Activated naive CD4-positive, alpha-beta T cell treated with anti-CD3 and anti-CD28 coated beads for 36 hours (primary cell): ENCODE measurements around the gene TMEM221. TPM values are rescaled to one million over a fixed set of nuclear protein-coding genes. Genes with fewer than 3 reads are reported as not detected.
"Not testable (repeated sequence)": the region's sequence is repeated elsewhere in the genome, so short reads cannot be mapped to it uniquely, and the experiment has no call there.

ENCODE experiments used
- CTCF ChIA-PET: fragments of 350-600 bp; sonication (Branson Sonifier 250); formaldehyde crosslinking; loops from one replicate; lab custom pipeline; 2021; ENCODE audit warnings: antibody characterized with exemption; lab: Charles Lee
- DNase-seq: peaks from one replicate; pipeline ENCODE4 v3.0.0-alpha.2; 2020
- H3K27ac Mint-ChIP-seq: one replicate; pipeline ENCODE4 v1.8.0; 2021; ENCODE audit warnings: mild to moderate bottlenecking, mixed read lengths
- H3K27me3 Mint-ChIP-seq: one replicate; pipeline ENCODE4 v1.8.0; 2021; ENCODE audit warnings: low read depth, mixed read lengths
- H3K36me3 Mint-ChIP-seq: one replicate; pipeline ENCODE4 v1.8.0; 2021; ENCODE audit warnings: low read depth, mixed read lengths
- H3K4me1 Mint-ChIP-seq: one replicate; pipeline ENCODE4 v1.8.0; 2021; ENCODE audit warnings: low read depth, mixed read lengths
- H3K4me3 Mint-ChIP-seq: one replicate; pipeline ENCODE4 v1.8.0; 2021; ENCODE audit warnings: mild to moderate bottlenecking, moderate library complexity, mixed read lengths
- H3K9me3 Mint-ChIP-seq: one replicate; pipeline ENCODE4 v1.8.0; 2021; ENCODE audit warnings: mixed read lengths
- intact Hi-C: fragments of 100-400 bp; cut with micrococcal nuclease; formaldehyde crosslinking; loops from one replicate; pipeline ENCODE4 v1.15.1; 2023
- total RNA-seq, 2 experiments: library from RNA; stranded (reverse); gene quantifications; one replicate each; pipeline ENCODE4 v1.2.3, GENCODE V29; 2021

The TMEM221 gene
- total RNA-seq, 2 experiments from 2014 or later, result not detected

DNA sequence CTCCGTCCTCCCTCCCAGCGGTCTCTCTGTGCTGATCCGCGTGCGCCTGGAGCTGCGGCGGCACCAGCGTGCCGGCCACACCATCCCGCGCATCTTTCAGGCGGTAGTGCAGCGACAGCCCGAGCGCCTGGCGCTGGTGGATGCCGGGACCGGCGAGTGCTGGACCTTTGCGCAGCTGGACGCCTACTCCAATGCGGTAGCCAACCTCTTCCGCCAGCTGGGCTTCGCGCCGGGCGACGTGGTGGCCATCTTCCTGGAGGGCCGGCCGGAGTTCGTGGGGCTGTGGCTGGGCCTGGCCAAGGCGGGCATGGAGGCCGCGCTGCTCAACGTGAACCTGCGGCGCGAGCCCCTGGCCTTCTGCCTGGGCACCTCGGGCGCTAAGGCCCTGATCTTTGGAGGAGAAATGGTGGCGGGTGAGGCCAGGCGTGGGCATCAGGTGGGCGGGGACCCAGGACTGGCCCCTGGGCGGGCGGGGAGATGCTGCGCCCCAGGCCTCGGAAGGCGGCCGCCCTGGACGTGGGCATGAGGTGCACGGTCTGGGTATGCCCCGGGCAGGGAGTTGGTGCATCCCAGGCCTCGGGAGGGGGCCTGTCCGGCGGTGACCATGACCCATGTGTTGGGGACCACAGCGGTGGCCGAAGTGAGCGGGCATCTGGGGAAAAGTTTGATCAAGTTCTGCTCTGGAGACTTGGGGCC, 38.2 kb upstream of the TMEM221 start:
- H3K27me3 Mint-ChIP-seq, result no peaks in the 10 kb centered on the region
- DNase-seq, result no peak
- no peaks in the 10 kb centered on the region for H3K36me3 Mint-ChIP-seq
- no peak overlapping the region for H3K27ac Mint-ChIP-seq
- intact Hi-C loops, result no loop called here
- H3K4me1 Mint-ChIP-seq, result peaks cover 28% of the 10 kb centered on the region
- CTCF ChIA-PET, result interaction anchor here (1.5 kb wide), 1 partner anchor 87 kb away, joined by 3 read pairs; no protein-coding TSS in a partner anchor
- H3K4me3 Mint-ChIP-seq, result no peak overlapping the region
- no peaks in the 10 kb centered on the region for H3K9me3 Mint-ChIP-seq

DNA sequence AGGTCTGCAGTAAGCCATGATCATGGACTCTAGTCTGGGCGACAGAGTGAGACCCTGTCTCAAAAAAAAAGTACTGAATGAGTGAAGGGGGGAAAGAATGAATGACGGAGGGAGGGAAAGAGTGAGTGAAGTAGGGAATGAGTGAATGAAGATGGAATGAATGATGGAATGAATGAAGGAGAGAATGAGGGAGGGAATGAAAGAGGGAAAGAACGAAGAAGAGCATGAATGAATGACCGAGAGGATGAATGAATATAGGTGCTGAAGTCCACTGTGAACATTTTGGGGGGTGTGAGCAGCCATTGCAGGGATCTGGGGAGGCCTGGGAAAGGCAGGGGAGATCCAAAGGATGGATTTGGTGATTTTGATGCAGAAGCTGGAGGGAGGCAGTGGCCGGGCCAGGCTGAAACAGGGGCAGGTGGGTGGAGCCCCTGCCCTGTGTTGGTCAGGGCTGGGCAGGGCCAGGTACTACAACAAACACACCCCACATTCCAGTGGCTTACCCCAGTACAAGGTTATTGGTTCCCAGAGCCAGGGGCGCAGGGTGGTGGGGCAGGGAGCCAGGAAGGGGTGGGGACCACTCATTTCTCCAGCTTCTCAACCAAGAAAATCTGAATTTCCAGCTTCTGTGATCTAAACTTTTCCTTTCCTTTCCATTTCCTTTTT, 36.2 kb upstream of the TMEM221 start:
- Mint-ChIP-seq H3K4me1 (peaks cover 20% of the 10 kb centered on the region), H3K36me3 (no peaks in the 10 kb centered on the region), H3K27me3 (no peaks in the 10 kb centered on the region), H3K27ac (no peak overlapping the region), H3K4me3 (no peak overlapping the region), H3K9me3 (no peaks in the 10 kb centered on the region)
- CTCF ChIA-PET, result no interaction called here
- no peak for DNase-seq
- intact Hi-C loops, result no loop called here

DNA sequence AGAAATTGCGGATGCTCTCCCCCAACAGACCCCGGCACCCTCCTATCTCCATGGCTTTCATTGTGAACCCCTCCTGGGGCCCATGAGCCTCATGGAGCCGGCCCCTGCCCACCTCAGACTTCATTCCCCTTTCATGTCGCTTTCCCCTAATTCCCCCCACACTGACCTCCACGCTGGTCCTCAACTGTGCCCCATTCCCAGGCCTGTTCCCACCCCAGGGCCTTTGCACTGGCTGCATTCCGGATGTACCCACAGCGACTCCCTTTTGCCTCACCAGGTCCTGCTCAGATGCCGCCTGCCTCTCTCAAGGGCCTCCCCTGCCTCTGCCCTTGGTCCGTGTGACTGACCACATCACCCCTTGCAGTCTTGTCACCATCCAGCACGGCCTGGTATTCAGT, 35.1 kb upstream of the TMEM221 start:
- H3K4me1 Mint-ChIP-seq, result peaks cover 10% of the 10 kb centered on the region
- intact Hi-C loops, result no loop called here
- CTCF ChIA-PET, result no interaction called here
- H3K4me3 Mint-ChIP-seq, result no peak overlapping the region
- H3K36me3 Mint-ChIP-seq, result no peaks in the 10 kb centered on the region
- no peaks in the 10 kb centered on the region for H3K9me3 Mint-ChIP-seq
- no peak for DNase-seq
- no peaks in the 10 kb centered on the region for H3K27me3 Mint-ChIP-seq
- no peak overlapping the region for H3K27ac Mint-ChIP-seq

DNA sequence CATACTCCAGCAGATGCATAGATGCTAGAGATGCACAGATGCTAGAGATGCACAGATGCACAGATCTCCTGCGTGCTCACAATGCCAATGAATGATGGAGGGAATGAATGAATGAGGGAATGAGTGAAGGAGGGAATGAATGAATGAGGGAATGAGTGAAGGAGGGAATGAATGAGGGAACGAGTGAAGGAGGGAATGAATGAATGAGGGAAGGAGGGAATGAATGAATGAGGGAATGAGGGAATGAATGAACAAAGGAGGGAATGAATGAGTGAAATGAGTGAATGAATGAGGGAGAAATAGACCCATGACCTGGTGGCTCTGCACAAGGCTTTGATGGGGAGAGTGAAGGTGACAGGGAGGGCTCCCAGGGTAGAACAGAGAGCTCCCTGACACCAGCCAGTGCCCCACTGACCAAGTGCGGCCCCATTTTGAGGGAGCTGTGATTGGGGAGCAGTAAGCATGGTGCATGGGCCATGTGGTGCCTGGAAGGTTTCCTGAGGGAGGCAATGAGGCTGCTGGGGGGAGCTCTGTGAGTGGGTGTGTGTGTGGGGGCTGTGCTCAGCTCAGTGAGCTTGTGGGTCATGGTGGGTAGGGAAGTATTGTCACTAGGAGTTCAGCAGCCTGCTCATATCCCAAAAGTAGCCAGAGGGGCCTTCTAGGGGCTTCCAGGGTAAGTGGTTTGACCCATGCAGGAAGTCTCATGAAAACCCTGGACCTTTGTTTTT, 34.6 kb upstream of the TMEM221 start:
- Mint-ChIP-seq H3K9me3 (no peaks in the 10 kb centered on the region), H3K4me1 (peaks cover 4% of the 10 kb centered on the region)

DNA sequence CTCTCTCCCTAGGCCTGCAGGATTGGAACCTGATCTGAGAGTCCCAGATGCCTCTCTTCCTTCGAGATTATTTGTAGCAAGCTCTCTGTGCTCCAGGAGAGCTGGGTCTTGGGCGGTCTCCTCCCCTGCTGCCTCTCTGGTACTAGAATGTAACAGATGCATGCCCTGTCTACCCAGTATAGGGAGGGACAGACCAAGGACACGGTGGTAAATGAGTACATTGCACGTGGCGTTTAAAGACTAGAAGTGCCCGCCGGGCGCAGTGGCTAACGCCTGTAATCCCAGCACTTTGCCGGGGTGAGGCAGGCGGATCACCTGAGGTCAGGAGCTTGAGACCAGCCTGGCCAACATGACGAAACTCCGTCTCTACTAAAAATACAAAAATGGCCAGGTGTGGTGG, 33.5 kb upstream of the TMEM221 start:
- H3K36me3 Mint-ChIP-seq, result no peaks in the 10 kb centered on the region
- no peak for DNase-seq
- CTCF ChIA-PET, result no interaction called here
- no peak overlapping the region for H3K27ac Mint-ChIP-seq
- no peaks in the 10 kb centered on the region for H3K27me3 Mint-ChIP-seq
- intact Hi-C loops, result no loop called here
- H3K4me1 Mint-ChIP-seq, result no peaks in the 10 kb centered on the region
- H3K9me3 Mint-ChIP-seq, result no peaks in the 10 kb centered on the region
- H3K4me3 Mint-ChIP-seq, result no peak overlapping the region

More for the DNA sequence above, 34.6 kb upstream of the TMEM221 start:
- Mint-ChIP-seq H3K36me3 (no peaks in the 10 kb centered on the region), H3K27ac (no peak overlapping the region), H3K4me3 (no peak overlapping the region), H3K27me3 (no peaks in the 10 kb centered on the region)
- CTCF ChIA-PET, result no interaction called here
- no peak for DNase-seq
- intact Hi-C loops, result no loop called here

DNA sequence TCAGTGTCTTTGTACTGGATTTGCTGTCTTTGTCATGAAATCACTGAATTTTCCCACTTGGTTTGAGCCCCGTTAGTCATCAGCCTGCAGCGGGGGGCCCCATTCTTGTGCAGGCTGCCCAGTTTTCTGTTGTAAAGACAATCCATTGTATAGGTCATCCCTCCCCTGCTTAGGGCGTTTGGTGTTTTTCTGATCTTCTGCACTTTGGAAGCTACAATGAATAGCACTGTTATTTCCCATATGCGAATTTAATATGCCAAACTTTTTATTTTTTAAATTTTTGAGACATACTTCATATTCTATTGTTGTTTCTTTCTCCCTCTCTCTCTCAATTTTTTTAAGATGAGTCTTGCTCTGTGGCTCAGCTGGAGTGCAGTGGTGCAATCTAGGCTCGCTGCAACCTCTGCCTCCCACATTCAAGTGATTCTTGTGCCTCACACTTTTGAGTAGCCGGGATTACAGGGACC, 30.9 kb upstream of the TMEM221 start:
- no peak overlapping the region for H3K4me3 Mint-ChIP-seq

DNA sequence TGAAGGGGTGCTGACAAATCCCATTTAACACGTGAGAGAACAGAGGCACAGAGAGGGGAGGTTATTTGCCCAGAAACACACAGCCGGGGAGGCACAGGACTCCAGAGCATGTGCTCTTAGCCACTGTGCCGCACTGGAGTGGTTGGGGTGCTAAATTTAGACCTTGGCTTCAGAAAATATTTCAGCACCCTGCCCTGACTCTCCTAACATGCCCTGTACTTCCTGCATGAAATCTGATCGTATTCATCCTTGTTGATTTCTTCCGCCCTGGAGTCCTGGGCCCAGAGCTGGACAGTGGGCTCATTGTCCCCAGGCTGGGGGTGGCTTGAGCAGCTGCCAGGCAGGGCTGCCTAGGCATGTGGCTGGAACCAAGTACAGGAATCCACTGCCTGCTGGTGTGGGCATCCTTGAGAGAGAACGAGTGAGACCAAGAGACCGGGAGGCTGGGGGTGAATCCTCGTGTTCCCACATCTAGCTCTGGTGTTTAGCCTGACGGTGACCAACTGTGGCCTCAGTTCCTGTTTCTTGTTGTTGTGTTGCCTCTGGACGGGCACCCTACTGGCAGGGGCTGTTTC, 27.2 kb upstream of the TMEM221 start:
- Mint-ChIP-seq H3K36me3 (no peaks in the 10 kb centered on the region), H3K27me3 (no peaks in the 10 kb centered on the region), H3K4me1 (peaks cover 12% of the 10 kb centered on the region), H3K27ac (no peak overlapping the region), H3K9me3 (no peaks in the 10 kb centered on the region), H3K4me3 (no peak overlapping the region)
- CTCF ChIA-PET, result interaction anchor here (1.1 kb wide), 1 partner anchor 147 kb away, joined by 3 read pairs; no protein-coding TSS in a partner anchor
- no peak for DNase-seq
- intact Hi-C loops, result no loop called here

More for the DNA sequence above, 30.9 kb upstream of the TMEM221 start:
- Mint-ChIP-seq H3K27me3 (no peaks in the 10 kb centered on the region), H3K36me3 (no peaks in the 10 kb centered on the region), H3K4me1 (no peaks in the 10 kb centered on the region), H3K9me3 (no peaks in the 10 kb centered on the region), H3K27ac (no peak overlapping the region)
- CTCF ChIA-PET, result interaction anchor here (0.6 to 3.1 kb wide), 3 partner anchors 15 to 509 kb away, joined by 3 to 13 read pairs (median 5); no protein-coding TSS in a partner anchor
- DNase-seq, result no peak
- intact Hi-C loops, result no loop called here

DNA sequence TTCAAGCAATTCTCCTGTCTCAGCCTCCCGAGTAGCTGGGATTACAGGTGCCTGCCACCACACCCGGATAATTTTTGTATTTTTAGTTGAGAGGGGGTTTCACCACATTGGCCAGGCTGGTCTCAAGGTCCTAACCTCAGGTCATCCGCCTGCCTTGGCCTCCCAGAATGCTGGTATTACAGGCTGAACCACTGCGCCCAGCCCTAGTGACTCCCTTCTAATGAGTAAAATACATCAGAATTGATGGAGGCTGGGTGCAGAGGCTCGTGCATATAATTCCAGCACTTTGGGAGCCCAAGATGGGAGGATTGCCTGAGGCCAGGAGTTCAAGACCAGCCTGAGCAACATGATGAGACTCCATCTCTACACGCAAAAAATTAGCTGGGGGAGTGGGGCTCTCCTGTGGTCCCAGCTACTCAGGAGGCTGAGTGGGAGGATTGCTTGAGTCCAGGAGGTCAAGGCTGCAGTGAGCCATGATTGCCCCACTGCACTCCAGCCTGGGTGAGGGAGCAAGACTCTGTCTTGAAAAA, 26.6 kb upstream of the TMEM221 start:
- H3K36me3 Mint-ChIP-seq, H3K27me3 Mint-ChIP-seq, DNase-seq, H3K27ac Mint-ChIP-seq, H3K9me3 Mint-ChIP-seq, H3K4me3 Mint-ChIP-seq, intact Hi-C loops: not testable (repeated sequence)
- CTCF ChIA-PET, result interaction anchor here (1.1 to 1.3 kb wide), 2 partner anchors 21 to 147 kb away, joined by 3 to 8 read pairs; no protein-coding TSS in a partner anchor
- H3K4me1 Mint-ChIP-seq, result peaks cover 12% of the 10 kb centered on the region

DNA sequence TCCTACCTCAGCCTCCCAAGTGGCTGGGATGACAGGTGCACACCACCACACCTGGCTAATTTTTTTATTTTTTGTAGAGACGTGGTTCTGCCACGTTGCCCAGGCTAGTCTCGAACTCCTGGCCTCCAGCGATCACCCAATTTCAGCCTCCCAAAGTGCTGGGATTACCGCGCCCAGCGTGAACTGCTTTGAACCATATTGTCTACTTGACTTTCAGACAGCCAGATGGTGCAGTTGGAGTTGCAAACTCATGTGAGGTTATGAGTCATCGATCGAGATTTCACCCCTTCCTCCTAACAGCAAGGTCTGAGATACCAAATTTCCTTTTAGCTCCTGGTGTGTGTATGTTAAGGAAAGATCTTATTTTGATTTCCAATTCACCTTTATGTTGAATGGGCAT, 24.6 kb upstream of the TMEM221 start:
- Mint-ChIP-seq H3K36me3 (no peaks in the 10 kb centered on the region), H3K4me1 (peaks cover 21% of the 10 kb centered on the region), H3K27me3 (no peaks in the 10 kb centered on the region), H3K27ac (no peak overlapping the region), H3K9me3 (no peaks in the 10 kb centered on the region), H3K4me3 (peak overlapping the region; percentile 21)
- peak; percentile 59 for DNase-seq
- intact Hi-C loops, result loop anchor here (1.0 to 5.0 kb wide), 3 partner anchors 101 to 459 kb away; partner anchors contain the start of genes CCDC124 and RPL18A
- CTCF ChIA-PET, result interaction anchor here (0.8 to 0.9 kb wide), 3 partner anchors 15 to 103 kb away, joined by 3 to 4 read pairs (median 3); no protein-coding TSS in a partner anchor

DNA sequence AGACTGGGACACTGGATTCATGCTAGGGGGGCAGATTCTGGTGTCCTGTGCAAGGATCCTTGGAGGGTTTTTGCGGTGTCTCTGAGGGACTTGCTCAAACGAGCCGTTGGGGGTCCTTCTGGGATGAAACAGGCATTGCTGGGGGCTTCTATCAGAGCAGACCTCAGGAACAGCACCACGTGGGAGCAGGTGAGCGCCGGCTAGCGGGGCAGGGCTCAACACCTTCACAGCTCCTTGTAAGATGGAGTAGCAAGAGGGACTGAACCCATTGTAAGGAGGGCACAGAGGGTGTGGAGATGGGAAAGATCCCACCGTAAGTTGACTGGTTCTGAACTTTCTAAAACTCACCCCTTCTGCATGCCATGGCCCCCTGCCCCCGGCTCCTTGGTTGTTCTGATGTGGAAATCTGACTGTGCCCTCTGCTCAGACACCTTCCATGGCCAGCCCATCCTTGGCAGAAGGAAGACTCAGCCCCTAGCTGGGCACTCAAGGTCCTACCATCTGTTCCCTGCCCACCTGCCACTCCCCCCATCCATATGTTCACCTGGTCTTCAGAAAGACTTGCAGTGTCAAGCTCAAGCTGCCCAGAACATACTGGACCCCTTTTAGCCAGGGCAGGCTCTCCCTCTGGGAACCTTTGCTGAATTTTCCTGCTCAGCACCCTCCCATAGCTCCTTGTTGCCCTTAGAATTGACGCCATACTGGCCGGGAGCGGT, 23.1 kb upstream of the TMEM221 start:
- Mint-ChIP-seq H3K27ac (no peak overlapping the region), H3K36me3 (no peaks in the 10 kb centered on the region), H3K27me3 (no peaks in the 10 kb centered on the region), H3K4me1 (peaks cover 21% of the 10 kb centered on the region), H3K4me3 (peak overlapping the region; percentile 84), H3K9me3 (no peaks in the 10 kb centered on the region)
- no peak for DNase-seq
- CTCF ChIA-PET, result interaction anchor here (0.5 to 2.1 kb wide), 3 partner anchors 25 to 211 kb away, joined by 4 to 14 read pairs (median 5); no protein-coding TSS in a partner anchor
- intact Hi-C loops, result loop anchor here (5.0 kb wide), 2 partner anchors 386 to 461 kb away; partner anchors contain the start of genes CCDC124 and RPL18A
